AG20443 (cell line): ENCODE measurements around the gene SLC9A3.

Experiments used
- DNase-seq: peaks from one replicate; pipeline ENCODE4 v3.0.0; 2012; ENCODE audit warnings: low spot score, mixed read lengths

Gene SLC9A3

DNA sequence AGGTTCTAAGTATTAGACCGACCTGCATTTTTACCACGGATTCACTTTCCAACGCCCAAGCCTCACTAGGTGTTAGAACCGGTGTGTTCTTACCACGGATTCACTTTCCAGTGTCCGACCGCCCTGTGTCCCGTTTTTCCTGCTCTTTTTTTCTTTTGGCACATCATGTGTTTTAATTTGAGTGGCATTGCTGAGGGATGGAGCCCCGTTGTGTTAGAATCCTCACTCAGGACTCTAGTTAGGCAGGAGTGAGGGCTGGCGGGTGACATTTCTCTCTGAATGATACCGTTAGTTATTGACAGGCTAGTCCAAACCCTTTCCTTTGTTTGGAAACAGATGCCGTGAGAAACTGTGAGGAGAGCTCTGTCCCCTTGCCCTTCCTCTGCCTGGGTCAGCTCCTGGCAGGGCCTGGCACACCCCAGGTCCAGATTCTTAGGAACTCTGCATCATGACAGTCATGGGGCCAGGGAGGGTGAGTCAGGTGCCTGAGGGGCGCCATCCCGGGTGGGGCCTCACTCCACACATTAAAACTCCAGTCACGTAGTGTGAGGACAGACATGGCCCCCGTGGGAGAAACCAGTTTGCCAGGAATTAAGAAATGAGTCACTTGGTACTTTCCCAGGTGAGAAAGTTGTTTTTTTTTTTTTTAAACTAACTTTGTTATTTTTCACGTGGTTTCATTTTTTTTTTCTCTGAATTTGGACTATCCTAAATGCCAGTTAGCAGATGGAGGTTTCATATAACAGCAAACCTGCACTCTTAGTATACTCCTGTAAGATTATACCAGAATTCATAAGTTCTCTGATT is 65.5 kb downstream of the SLC9A3 start:
- peak; percentile 86 for DNase-seq

GRCh38 chr5:457195-457961 is 66.9 kb downstream of the SLC9A3 start:
- DNase-seq, result no peak

DNA sequence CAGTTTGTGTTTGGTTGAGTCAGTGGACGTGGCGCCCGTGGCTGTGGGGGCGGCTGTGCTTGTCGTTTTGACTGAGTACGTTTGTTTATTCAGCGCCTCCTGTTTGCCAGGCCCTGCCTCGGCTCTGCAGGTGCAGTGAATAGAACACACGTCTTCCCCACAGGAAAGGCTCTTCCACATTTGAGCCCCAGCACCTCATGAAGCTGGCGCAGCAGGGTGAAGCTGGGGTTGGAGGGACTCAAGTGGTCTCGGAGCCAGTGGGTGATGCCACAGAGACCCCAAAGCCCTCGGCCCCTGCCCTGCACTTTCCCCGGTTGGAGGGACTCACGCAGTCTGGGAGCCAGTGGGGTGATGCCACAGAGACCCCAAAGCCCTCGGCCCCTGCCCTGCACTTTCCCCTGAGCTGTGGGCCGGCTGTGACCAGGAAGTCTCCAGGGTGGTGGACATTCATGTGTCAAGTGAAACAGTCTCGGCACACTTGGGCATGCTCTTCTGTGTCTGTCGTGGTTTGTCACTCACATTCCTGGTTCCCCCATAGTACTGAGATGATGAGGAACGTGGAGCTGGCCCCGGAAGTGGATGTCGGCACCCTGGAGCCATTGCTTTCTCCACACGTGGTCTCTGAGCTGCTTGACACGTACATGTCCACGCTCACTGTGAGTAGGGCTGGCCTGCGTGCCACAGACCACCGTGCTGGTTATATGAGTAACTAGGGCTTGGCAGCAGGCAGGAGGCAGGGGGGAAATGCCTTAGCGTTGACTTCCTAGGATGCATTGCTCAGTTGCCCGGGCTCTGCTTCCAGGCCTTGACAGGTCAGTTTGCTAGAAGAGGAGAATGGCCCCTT is 67.7 kb downstream of the SLC9A3 start:
- no peak for DNase-seq

DNA sequence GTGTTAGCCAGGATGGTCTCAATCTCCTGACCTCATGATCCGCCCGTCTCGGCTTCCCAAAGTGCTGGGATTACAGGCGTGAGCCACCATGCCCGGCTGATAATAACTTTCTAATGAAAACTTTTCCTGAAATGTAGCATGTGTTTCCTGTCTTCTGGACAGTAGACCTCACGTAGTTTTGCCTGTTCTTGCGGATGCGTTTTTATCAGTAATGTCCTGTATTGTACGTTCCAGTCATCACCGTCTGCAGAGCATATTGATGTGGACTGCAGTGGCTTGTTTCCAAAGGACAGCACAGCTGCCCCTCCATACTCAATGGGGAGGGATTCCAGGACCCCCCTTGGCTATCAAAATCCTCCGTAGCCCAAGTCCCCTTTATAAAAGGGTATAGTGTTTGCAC is 68.4 kb downstream of the SLC9A3 start:
- DNase-seq, result no peak

- DNase-seq, result no peak
Observed at GRCh38 chr5:454936-455335, 69.3 kb downstream of the SLC9A3 start.

DNA sequence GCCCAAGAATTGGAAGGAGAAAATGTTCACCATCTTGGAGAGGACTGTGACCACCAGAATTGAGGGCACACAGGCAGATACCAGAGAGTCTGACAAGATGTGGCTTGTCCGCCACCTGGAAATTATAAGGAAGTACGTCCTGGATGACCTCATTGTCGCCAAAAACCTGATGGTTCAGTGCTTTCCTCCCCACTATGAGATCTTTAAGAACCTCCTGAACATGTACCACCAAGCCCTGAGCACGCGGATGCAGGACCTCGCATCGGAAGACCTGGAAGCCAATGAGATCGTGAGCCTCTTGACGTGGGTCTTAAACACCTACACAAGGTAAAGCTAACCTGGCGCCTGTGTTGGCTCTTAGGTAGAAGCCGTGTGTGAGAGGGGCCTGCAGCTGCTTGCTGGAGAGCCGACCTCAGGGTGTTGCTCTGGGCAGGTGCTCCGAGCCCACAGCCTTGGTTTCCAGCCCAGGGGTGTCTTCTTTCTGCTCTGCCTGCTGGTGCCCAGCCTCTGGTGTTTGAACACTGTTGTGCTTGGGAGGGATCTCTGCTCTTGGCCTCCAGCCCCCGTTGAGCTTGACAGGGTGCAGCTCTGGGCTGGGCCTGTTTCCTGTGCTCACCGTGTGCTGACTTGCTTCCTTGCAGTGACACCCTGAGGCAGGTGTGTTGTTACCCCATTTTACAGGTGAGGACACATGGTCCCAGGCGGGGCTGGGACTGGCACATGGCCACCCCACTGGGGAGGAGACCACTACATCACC is 70.3 kb downstream of the SLC9A3 start:
- no peak for DNase-seq

DNA sequence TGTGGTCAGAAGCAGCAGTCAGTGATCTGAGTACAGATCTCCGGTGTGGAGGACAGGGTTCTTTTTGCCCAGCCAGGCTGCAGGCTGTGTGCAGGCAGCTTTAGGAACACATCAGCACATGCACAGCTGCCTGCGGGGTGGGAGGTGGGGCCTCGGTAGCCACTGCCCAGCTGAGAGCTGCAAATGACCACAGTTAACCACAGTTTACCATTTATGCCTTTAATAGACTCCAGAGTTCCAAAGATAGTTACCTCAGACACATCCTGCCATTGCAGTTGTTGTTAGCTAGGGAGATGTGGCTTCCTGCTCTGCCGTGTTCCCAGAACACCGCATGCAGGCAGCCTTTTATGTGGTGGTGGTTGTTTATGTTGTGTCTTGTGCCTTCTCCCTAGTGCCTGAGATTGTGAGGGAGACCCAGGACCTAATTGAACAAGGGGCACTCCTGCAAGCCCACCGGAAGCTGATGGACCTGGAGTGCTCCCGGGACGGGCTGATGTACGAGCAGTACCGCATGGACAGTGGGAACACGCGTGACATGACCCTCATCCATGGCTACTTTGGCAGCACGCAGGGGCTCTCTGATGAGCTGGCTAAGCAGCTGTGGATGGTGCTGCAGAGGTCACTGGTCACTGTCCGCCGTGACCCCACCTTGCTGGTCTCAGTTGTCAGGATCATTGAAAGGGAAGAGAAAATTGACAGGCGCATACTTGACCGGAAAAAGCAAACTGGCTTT is 71.1 kb downstream of the SLC9A3 start:
- DNase-seq, result no peak

DNA sequence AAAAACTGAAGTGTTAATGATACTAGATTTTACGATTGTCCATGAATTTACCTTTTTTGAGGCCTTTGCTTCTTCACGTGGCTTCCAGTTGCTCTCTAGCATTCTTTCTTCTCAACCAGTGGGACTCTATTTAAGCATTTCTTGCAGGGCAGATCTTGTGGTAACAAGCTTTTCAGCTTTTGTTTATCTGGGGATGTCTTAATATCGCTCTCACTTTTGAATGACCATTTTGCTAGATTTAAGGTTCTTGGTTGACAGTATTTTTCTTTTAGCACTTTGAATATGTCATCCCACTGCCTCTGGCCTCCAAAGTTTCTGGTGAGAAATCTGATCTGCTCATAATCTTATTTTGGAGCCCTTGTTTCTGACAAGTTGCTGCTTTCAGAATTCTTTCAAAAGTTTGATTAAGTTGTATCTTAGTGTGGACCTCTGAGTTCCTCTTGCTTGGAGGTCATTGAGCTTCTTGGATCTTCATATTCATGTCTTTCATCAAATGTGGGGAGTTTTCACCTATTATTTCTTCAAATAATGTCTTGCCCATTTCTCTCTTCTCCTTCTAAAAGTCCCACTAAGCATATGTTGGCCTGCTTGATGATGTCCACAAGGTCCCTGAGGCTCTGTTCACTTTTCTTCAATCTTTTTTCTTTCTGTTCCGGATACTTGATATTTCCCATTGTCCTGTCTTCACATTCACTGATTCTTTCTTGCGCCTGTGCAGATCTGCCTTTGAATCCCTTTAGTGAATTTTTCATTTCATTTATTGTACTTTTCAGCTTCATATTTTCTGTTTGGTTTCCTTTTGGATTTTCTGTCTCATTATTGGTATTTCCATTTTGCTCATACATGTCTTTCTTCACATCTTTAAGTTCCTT is 72.4 kb downstream of the SLC9A3 start:
- DNase-seq, result no peak

GRCh38 chr5:449151-449550 is 75.1 kb downstream of the SLC9A3 start:
- no peak for DNase-seq

- DNase-seq, result no peak
Observed at GRCh38 chr5:448766-449090, 75.5 kb downstream of the SLC9A3 start.

DNA sequence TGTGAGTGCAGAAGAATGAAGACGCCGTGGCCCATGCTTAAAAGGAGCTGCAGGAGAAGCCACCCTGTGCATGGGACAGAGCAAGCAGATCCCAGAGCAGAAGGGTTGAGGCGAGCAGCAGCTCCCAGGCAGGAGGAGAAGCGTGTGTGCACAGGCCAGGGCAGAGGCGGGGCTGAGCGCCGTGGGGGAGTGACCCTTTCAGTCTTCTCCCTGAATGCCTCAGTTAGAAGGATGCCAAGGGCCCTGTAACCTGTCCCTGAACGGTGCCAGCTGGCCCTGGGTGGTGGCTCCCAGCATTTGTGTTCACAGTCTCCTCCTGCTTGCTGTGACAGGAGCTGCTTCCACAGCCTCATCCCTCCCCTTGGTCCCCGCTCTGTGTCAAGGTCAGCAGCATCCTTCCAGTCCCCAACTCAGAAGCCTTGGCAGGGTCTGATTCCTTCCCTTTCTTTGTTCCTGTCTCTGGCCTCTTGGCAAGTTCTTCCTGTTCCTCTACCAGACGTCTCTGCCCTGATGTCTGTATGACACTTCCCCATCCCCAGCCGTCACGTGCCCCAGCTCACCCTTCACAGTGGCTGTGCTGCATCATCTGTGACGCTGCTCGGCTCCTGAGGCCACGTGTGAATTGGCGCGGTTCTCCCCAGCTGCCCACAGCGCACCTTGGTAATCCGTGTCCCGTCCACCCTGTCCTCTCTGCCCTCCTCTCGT is 76.0 kb downstream of the SLC9A3 start:
- no peak for DNase-seq

DNA sequence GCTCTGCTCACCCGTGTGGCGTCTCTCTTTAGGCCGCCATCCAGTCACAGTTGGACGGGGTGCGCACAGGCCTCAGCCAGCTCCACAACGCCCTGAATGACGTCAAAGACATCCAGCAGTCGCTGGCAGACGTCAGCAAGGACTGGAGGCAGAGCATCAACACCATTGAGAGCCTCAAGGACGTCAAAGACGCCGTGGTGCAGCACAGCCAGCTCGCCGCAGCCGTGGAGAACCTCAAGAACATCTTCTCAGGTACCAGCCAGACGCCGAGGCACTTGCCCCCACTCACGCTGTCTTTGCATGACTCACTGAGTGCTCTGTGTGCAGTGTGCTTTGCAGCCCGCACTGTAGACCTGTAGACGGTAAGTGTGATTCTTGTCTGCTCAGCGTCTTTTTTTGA is 76.7 kb downstream of the SLC9A3 start:
- DNase-seq, result no peak

- DNase-seq, result peak; percentile 65
Observed at GRCh38 chr5:446883-447263, 77.4 kb downstream of the SLC9A3 start.

GRCh38 chr5:446066-446882 is 78.0 kb downstream of the SLC9A3 start:
- DNase-seq, result no peak

GRCh38 chr5:445591-445990 is 78.7 kb downstream of the SLC9A3 start:
- no peak for DNase-seq

DNA sequence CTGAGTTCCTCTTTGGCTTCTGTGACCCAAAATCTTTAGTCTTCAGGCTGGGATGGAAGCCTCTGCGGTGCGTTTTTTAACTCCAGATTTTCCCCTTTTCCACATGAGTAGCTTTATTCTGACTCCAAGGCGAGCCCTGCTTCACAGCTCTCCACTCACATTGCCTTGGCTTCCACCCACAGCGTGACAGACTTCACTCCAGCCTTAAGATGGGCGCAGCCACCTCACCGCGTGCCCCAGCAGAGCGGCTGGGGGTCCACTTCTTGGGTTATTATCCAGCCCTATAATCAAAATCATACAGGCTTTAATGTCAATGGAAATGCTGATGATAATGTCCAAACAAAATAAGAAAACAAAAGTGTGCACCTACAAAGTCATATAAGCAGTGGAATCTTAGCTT is 80.0 kb downstream of the SLC9A3 start:
- DNase-seq, result no peak

- DNase-seq, result no peak
Observed at GRCh38 chr5:443239-444151, 80.8 kb downstream of the SLC9A3 start.
